IPS-NIHi7 (cell line): ENCODE data around the gene SLX9.
A peak's percentile ranks its signal among the peaks of the same experiment; 100 is the strongest.

ENCODE experiments used
- DNase-seq: peaks from one replicate; pipeline ENCODE4 v3.0.0; 2012; ENCODE audit warnings: mixed read lengths; ENCODE audit errors: extremely low spot score

The SLX9 gene

GRCh38 chr21:44930543-44930981, 9.3 kb upstream of the SLX9 start:
- DNase-seq: no peak

- no peak for DNase-seq
Measured at GRCh38 chr21:44931137-44931500, 8.7 kb upstream of the SLX9 start.

- peak; percentile 34 for DNase-seq
Measured at GRCh38 chr21:44931501-44932407, 8.1 kb upstream of the SLX9 start.

GRCh38 chr21:44932408-44933181, 7.2 kb upstream of the SLX9 start:
- peak; percentile 59 for DNase-seq

GRCh38 chr21:44933199-44933917, 6.5 kb upstream of the SLX9 start:
- no peak for DNase-seq

GRCh38 chr21:44933918-44934260, 5.9 kb upstream of the SLX9 start:
- no peak for DNase-seq

GRCh38 chr21:44934276-44934675, 5.6 kb upstream of the SLX9 start:
- no peak for DNase-seq

GRCh38 chr21:44934797-44935532, 4.9 kb upstream of the SLX9 start:
- no peak for DNase-seq

GRCh38 chr21:44935533-44935927, 4.3 kb upstream of the SLX9 start:
- no peak for DNase-seq

- DNase-seq: no peak
Measured at GRCh38 chr21:44938772-44939531, 877 bp upstream of the SLX9 start.

GRCh38 chr21:44940116-44940631, 345 bp downstream of the SLX9 start:
- DNase-seq: no peak

- no peak for DNase-seq
Measured at GRCh38 chr21:44941567-44941966, 1.7 kb downstream of the SLX9 start.

- no peak for DNase-seq
Measured at GRCh38 chr21:44942566-44942965, 2.7 kb downstream of the SLX9 start.

GRCh38 chr21:44943005-44943685, 3.3 kb downstream of the SLX9 start:
- no peak for DNase-seq

- DNase-seq: no peak
Measured at GRCh38 chr21:44943686-44944550, 4.1 kb downstream of the SLX9 start.

- no peak for DNase-seq
Measured at GRCh38 chr21:44944596-44944995, 4.8 kb downstream of the SLX9 start.

GRCh38 chr21:44946254-44947041, 6.6 kb downstream of the SLX9 start:
- no peak for DNase-seq
